HG03520 (cell line): ENCODE results near the gene SEC63.

Experiments
- ATAC-seq: cut with Tn5 transposase; IDR thresholded peaks from one replicate; pipeline ENCODE4 v1.9.1; 2021; ENCODE audit warnings: mild to moderate bottlenecking, moderate library complexity; ENCODE audit not compliant: unreplicated experiment

The SEC63 gene

GRCh38 chr6:107820338-107821261 is 137.4 kb downstream of the SEC63 start:
- ATAC-seq, result no peak

- no peak for ATAC-seq
Measured at GRCh38 chr6:107819964-107820337, 138.1 kb downstream of the SEC63 start.

- ATAC-seq, result no peak
Measured at GRCh38 chr6:107819217-107819616, 138.8 kb downstream of the SEC63 start.

GRCh38 chr6:107818272-107818671 is 139.7 kb downstream of the SEC63 start:
- no peak for ATAC-seq

- no peak for ATAC-seq
Measured at GRCh38 chr6:107817784-107818183, 140.2 kb downstream of the SEC63 start.
